ACC112 (cell line): ENCODE measurements around the gene IFI30.

Source experiments
- H2AFZ ChIP-seq: fragments of 200-600 bp; sonication (generic); one replicate; pipeline ENCODE4 v1.6.0; 2017; ENCODE audit warnings: antibody characterized with exemption, low read length; ENCODE audit not compliant: unreplicated experiment
- H3K27ac ChIP-seq: fragments of 200-600 bp; sonication (generic); 2 replicates; pipeline ENCODE4 v1.5.1; 2014; ENCODE audit warnings: low read depth, mild to moderate bottlenecking, antibody characterized with exemption, low read length, moderate library complexity
- H3K27me3 ChIP-seq: fragments of 200-600 bp; sonication (generic); 2 replicates; pipeline ENCODE4 v1.6.1; 2014; ENCODE audit warnings: mild to moderate bottlenecking, antibody characterized with exemption, low read length, moderate library complexity, mixed read lengths; ENCODE audit not compliant: insufficient read depth
- H3K36me3 ChIP-seq: fragments of 200-600 bp; sonication (generic); 2 replicates; pipeline ENCODE4 v1.6.1; 2016; ENCODE audit warnings: mild to moderate bottlenecking, antibody characterized with exemption, low read length, moderate library complexity, mixed read lengths; ENCODE audit not compliant: insufficient read depth
- H3K4me1 ChIP-seq: fragments of 200-600 bp; sonication (generic); one replicate; pipeline ENCODE4 v1.6.1; 2016; ENCODE audit warnings: low read length, mixed read lengths; ENCODE audit not compliant: insufficient read depth, unreplicated experiment, control insufficient read depth
- H3K4me3 ChIP-seq: fragments of 200-600 bp; sonication (generic); 2 replicates; pipeline ENCODE4 v1.5.1; 2014; ENCODE audit warnings: mild to moderate bottlenecking, low read depth, low read length
- H3K79me2 ChIP-seq: fragments of 200-600 bp; sonication (generic); one replicate; pipeline ENCODE4 v1.6.0; 2016; ENCODE audit warnings: low read length; ENCODE audit not compliant: control insufficient read depth, unreplicated experiment, insufficient read depth

The IFI30 gene

DNA sequence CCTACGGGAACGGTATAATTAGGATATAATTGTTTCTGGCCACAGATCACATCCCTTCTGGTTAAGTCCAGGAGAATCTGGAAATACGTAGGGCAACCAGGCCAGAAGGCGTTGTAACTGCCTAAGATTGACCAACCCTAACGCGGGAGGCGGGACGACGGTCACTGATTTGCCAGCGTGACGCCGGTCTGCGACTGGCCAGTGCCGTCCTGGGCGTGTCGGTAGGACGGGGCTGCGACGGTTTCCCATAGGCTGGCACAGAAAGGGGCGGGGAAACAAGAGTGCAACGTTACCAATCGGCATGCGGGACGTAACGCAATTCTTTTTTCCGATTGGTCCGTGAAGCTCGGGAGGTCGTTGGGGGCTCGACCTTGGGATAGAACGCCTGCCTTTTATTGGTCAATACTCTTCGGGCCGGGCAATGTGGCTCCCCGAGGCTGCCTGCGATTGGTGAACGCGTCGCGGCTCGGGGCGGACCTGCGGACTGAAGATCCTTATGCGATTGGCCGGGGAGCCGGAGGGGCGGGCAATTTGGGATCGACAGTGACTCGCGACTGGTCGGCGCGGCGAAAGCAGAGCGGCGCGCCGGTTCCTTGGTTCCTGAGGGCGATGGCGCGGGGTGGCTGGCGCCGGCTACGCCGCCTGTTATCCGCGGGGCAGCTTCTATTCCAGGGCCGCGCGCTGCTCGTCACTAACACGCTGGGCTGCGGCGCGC lies 19.2 kb downstream of the IFI30 start, which contains the start of gene MPV17L2:
MPV17L2 (plus strand) TSS at position 546 of the 715 bp plus-strand sequence; CDS start at position 610, 64 bp downstream.
- Histone ChIP-seq H3K27me3 (no peaks in the 10 kb centered on the region), H3K27ac (peak within 1 kb of the TSS; percentile 75), H3K36me3 (no peaks in the 10 kb centered on the region), H3K4me1 (peaks cover 5% of the 10 kb centered on the region), H3K79me2 (peaks cover 5% of the 10 kb centered on the region), H3K4me3 (peak within 1 kb of the TSS; percentile 85), H2AFZ (peak within 1 kb of the TSS; percentile 64)

DNA sequence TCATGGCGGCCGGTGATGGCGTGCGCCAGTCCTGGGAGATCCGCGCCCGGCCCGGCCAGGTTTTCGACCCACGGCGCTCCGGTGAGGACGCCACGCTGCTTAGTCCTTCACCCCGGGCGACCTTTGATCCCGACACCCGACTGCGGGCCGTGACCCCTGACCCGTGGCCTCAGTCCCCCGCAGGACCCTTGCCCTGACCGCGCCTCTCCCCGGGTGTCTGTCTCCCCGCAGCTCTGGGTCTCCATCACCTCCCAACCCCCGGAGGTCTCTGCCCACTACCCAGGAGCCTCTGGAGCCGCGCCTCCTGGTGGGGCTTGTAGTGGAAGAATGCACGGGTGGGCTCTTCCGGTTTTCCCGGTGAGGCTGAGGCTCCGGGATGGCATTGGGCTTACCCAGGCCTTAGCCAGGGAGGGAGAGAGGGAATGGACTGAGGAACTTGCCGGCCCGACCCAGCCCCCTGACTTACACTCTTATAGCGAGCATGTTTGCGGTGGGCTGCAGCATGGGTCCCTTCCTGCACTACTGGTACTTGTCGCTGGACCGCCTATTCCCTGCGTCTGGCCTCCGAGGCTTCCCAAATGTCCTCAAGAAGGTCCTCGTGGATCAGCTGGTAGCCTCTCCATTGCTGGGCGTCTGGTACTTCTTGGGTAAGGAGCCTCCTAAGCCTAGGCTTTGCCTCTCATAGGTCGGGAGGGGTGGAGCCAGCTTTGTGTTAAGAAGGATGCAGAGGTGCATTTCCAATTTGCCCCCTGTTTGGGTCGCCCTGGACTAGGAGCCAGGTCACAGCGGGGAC lies 20.0 kb downstream of the IFI30 start:
- H3K79me2 ChIP-seq, result peaks cover 5% of the 10 kb centered on the region
- no peak overlapping the region for H2AFZ ChIP-seq
- H3K4me1 ChIP-seq, result peaks cover 5% of the 10 kb centered on the region
- H3K36me3 ChIP-seq, result no peaks in the 10 kb centered on the region
- H3K27ac ChIP-seq, result peak overlapping the region; percentile 44; the same call in 1 of the 2 replicates
- no peaks in the 10 kb centered on the region for H3K27me3 ChIP-seq
- peak overlapping the region; percentile 85 for H3K4me3 ChIP-seq

DNA sequence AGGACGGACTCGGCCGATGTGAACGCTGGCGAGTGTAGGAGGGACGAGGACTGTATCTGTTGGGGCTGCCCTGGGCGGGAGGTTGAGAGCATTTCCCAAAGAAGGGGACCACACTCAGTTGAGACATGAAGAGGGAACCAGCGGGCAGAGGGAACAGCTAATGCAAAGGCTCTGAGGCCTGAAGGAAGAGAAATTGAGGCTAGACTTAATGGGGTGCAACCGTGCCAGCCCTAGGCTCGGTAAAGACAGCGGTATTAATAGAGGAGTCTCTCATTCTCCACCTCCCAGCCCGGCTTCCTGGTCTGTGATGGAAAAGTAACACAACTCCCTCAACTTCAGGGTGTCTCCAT lies 20.5 kb downstream of the IFI30 start:
- Histone ChIP-seq H3K4me1 (peaks cover 5% of the 10 kb centered on the region), H3K36me3 (no peaks in the 10 kb centered on the region), H3K4me3 (peak overlapping the region; percentile 85), H3K27me3 (no peaks in the 10 kb centered on the region), H3K79me2 (peaks cover 5% of the 10 kb centered on the region), H3K27ac (no peak overlapping the region), H2AFZ (no peak overlapping the region)

DNA sequence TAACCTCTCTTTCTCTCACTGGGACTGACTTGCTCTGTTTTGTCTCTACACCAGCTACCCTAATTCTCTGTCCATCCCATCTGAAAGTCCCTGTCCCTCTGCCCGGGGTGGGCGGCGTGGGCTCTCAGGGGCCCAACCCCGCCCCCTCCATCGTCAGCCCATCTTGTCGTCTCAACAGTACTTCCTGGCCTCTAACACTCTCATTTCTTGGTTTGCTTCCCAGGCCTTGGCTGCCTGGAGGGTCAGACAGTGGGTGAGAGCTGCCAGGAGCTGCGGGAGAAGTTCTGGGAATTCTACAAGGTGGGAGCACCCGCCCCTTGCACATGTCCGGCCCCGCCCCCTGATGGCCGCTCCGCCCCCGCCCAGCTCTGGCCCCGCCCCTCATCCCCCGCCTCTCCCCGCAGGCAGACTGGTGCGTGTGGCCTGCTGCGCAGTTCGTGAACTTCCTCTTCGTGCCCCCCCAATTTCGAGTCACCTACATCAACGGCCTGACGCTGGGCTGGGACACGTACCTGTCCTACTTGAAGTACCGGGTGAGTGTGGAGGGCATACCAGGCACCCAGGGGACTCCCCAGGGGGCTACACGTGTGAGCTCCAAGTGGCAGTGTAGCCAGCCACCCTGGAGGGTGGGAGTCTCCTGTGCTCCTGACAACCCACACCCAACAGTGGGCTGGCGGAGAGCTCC lies 21.1 kb downstream of the IFI30 start:
- Histone ChIP-seq H3K4me3 (peak overlapping the region; percentile 85), H3K4me1 (peaks cover 5% of the 10 kb centered on the region), H3K36me3 (no peaks in the 10 kb centered on the region), H3K27ac (no peak overlapping the region), H2AFZ (no peak overlapping the region), H3K79me2 (peaks cover 5% of the 10 kb centered on the region), H3K27me3 (no peaks in the 10 kb centered on the region)

DNA sequence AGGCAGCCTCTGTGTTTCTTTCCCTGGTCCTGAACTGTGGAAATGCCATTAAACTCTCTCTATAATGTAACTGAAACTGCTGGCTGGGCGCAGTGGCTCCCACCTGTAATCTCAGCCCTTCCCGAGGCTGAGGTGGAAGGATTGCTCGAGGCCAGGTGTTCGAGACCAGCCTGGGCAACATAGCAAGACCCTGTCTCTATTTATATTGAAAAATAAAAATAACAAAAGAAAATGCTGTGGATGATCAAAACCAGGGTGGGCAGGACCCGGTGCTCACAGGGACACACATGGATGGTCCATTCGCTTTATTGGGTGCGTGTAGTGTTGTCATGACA lies 22.9 kb downstream of the IFI30 start:
- Histone ChIP-seq H3K4me3 (no peak overlapping the region), H3K27me3 (no peaks in the 10 kb centered on the region), H3K79me2 (peaks cover 5% of the 10 kb centered on the region), H3K4me1 (peaks cover 5% of the 10 kb centered on the region), H3K27ac (no peak overlapping the region), H2AFZ (no peak overlapping the region), H3K36me3 (no peaks in the 10 kb centered on the region)

DNA sequence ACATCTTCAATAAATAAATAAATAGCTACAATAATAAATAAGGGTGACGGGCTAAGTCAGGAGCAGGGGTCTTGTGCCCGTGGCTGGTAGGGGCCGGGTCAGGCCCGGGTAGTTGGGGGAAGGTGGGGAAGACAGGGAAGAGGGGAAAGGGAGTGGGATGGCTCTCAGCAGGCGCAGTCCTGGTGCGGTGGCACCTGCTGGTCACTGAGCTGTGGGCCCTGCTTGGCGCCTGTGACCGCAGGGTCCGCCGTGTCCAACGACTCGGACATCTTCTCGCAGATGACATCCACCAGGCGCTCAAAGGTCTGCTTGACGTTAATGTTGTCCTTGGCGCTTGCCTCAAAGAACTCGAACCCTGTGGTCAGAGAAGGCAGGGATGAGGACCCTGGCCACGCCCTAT lies 23.7 kb downstream of the IFI30 start:
- no peak overlapping the region for H2AFZ ChIP-seq
- H3K79me2 ChIP-seq, result peaks cover 5% of the 10 kb centered on the region
- no peak overlapping the region for H3K4me3 ChIP-seq
- no peak overlapping the region for H3K27ac ChIP-seq
- no peaks in the 10 kb centered on the region for H3K36me3 ChIP-seq
- no peaks in the 10 kb centered on the region for H3K27me3 ChIP-seq
- peaks cover 5% of the 10 kb centered on the region for H3K4me1 ChIP-seq

DNA sequence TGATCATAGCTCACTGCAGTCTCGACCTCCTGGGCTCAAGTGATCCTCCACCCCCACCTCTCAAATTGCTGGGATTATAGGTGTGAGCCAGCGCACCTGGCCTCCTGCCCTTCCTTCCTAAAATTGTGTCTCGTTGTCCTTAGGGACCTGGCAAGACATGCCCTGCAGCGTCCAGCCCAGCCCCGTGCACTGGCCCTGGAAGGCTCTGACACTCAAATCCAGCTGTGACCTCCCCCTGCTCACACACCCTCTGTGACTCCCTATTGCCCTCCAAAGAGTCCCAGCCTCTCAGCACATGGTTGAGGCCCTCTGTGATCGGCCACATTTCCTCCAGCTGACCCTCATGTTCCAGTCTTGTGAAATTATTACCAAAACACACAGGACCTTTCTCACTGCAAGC lies 24.3 kb downstream of the IFI30 start:
- H2AFZ ChIP-seq, result no peak overlapping the region
- H3K27ac ChIP-seq, result no peak overlapping the region
- H3K4me3 ChIP-seq, result no peak overlapping the region
- H3K79me2 ChIP-seq, result peaks cover 5% of the 10 kb centered on the region
- no peaks in the 10 kb centered on the region for H3K27me3 ChIP-seq
- peaks cover 6% of the 10 kb centered on the region for H3K4me1 ChIP-seq
- H3K36me3 ChIP-seq, result no peaks in the 10 kb centered on the region

DNA sequence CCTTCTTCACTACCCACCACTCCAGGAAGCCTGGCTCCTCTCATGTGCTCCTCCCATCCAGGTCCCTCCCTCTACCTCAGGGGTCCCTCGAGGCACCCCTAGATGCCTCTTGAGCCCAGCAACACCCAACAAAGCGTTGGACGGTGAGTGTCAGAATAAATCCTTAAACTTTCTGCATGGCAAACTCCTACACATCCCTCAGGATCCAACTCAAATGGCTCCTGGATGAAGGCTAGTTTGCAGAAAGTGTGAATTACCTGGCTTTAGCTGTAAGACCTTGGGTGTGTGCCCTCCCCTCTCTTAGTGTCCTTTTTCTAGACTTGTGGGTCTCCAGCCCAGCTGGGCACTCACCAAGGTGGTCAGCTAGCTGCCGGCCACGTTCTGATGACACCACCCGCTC lies 24.8 kb downstream of the IFI30 start:
- Histone ChIP-seq H3K4me3 (no peak overlapping the region), H3K4me1 (peaks cover 10% of the 10 kb centered on the region), H3K36me3 (no peaks in the 10 kb centered on the region)

DNA sequence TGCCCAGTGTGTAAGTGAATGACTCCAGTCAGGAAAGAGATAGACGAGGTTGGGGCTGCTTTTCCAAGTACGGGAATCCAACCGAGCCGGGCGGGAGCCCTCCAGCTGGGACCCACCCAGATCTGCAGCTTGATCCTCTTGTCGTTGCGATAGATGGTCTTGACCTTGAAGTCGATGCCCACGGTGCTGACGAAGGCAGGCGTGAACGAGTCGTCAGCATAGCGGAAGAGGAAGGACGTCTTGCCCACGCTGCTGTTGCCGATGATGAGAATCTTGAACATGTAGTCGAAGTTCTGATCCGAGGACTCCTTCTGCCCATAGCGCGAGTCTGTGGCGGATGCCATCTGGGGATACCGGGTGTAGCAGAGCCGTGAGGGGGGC lies 28.8 kb downstream of the IFI30 start:
- H3K27me3 ChIP-seq, result no peaks in the 10 kb centered on the region
- H3K27ac ChIP-seq, result no peak overlapping the region
- no peak overlapping the region for H2AFZ ChIP-seq
- H3K4me1 ChIP-seq, result peaks cover 4% of the 10 kb centered on the region
- no peaks in the 10 kb centered on the region for H3K79me2 ChIP-seq
- H3K36me3 ChIP-seq, result no peaks in the 10 kb centered on the region
- H3K4me3 ChIP-seq, result no peak overlapping the region

More for the DNA sequence above, 24.8 kb downstream of the IFI30 start:
- Histone ChIP-seq H3K27ac (no peak overlapping the region), H2AFZ (no peak overlapping the region), H3K27me3 (no peaks in the 10 kb centered on the region), H3K79me2 (peaks cover 5% of the 10 kb centered on the region)

DNA sequence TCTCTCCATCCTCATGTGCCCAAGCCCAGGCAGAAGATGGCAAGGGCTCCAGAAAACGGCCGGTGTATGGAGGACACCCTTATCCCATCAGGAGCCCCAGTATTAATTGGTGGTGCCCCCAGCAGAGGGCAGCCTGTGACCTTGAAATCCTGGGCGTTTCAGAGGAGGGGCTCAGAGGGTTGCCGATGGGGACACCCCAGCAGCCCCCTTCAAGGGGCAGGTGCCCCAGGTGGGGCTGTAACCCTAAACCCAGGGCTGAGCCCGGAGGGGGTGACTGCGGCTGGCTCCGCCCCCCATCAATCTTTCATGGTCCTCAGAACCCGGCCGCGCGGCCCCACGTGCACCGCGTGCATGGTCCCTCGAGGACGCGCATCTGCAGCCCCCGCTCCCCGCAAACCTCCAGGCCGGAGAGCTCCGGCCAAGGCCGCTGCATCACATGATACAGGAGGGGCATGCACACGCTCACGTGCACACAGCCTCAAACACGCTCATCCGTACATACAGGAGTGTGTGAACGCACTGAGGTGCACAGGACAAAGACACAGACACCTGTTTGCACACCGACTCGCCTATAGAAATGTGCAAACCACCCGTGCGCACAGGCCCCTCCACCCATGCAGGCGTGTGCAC lies 29.3 kb downstream of the IFI30 start:
- Histone ChIP-seq H3K27me3 (no peaks in the 10 kb centered on the region), H3K27ac (no peak overlapping the region), H3K4me1 (peaks cover 4% of the 10 kb centered on the region), H3K36me3 (no peaks in the 10 kb centered on the region), H3K4me3 (peak overlapping the region; percentile 80), H2AFZ (no peak overlapping the region), H3K79me2 (no peaks in the 10 kb centered on the region)
